ENCODE data around the gene ZNF638.
A peak's percentile ranks its signal among the peaks of the same experiment; 100 is the strongest.

The ZNF638 gene, protein sequence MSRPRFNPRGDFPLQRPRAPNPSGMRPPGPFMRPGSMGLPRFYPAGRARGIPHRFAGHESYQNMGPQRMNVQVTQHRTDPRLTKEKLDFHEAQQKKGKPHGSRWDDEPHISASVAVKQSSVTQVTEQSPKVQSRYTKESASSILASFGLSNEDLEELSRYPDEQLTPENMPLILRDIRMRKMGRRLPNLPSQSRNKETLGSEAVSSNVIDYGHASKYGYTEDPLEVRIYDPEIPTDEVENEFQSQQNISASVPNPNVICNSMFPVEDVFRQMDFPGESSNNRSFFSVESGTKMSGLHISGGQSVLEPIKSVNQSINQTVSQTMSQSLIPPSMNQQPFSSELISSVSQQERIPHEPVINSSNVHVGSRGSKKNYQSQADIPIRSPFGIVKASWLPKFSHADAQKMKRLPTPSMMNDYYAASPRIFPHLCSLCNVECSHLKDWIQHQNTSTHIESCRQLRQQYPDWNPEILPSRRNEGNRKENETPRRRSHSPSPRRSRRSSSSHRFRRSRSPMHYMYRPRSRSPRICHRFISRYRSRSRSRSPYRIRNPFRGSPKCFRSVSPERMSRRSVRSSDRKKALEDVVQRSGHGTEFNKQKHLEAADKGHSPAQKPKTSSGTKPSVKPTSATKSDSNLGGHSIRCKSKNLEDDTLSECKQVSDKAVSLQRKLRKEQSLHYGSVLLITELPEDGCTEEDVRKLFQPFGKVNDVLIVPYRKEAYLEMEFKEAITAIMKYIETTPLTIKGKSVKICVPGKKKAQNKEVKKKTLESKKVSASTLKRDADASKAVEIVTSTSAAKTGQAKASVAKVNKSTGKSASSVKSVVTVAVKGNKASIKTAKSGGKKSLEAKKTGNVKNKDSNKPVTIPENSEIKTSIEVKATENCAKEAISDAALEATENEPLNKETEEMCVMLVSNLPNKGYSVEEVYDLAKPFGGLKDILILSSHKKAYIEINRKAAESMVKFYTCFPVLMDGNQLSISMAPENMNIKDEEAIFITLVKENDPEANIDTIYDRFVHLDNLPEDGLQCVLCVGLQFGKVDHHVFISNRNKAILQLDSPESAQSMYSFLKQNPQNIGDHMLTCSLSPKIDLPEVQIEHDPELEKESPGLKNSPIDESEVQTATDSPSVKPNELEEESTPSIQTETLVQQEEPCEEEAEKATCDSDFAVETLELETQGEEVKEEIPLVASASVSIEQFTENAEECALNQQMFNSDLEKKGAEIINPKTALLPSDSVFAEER (N-terminal part only)

DNA sequence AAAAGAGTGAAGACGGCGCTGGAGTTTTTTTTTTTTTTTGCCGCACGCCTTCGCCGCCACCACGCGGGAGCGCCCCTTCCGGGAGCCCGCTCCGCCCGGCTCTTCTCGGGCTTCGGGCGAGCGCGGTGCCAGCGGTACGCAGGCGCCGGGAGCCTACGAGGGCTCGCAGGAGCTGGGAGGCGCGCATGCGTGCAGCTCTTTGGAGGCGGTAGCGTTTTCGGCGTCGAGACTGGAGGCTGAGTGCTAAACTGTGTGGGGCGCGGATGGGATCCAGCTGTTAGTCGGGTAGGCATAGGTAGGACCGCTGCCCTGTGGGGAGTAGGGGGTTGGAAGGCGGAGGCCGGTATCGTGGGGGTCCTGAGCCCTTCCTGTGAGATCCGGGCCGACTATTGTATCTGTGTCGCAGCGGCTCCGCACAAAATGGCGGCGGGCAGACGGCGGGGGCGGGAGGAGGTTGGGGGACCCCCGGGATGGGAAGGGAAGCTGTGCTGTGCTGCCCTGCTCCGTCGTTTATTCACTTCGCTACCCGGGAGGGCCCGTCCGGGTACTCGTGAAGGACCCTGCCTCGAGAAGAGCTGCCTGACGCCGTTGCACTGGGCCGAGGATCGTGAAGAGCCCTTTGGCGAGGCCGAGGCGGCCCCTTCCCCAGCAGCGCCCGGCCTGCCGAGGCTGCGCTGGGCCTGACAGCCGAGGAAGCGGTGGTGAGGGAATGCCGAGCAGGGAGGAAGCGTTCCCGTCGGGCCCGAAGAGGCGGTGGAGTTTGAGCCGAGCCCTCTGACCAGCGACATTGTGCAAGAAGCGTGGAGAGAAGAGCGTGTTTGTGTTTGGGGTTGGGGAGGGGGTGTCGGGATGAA is at the start of gene ZNF638:
TSS of gene ZNF638 (plus strand) at position 202 of the 854 bp plus-strand sequence. CDS start 17,173 bp downstream, outside the sequence.
- TF ChIP-seq, protein P1, sequence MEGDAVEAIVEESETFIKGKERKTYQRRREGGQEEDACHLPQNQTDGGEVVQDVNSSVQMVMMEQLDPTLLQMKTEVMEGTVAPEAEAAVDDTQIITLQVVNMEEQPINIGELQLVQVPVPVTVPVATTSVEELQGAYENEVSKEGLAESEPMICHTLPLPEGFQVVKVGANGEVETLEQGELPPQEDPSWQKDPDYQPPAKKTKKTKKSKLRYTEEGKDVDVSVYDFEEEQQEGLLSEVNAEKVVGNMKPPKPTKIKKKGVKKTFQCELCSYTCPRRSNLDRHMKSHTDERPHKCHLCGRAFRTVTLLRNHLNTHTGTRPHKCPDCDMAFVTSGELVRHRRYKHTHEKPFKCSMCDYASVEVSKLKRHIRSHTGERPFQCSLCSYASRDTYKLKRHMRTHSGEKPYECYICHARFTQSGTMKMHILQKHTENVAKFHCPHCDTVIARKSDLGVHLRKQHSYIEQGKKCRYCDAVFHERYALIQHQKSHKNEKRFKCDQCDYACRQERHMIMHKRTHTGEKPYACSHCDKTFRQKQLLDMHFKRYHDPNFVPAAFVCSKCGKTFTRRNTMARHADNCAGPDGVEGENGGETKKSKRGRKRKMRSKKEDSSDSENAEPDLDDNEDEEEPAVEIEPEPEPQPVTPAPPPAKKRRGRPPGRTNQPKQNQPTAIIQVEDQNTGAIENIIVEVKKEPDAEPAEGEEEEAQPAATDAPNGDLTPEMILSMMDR (IDR thresholded peaks at IDR 0.05) = peak; percentile 63

DNA sequence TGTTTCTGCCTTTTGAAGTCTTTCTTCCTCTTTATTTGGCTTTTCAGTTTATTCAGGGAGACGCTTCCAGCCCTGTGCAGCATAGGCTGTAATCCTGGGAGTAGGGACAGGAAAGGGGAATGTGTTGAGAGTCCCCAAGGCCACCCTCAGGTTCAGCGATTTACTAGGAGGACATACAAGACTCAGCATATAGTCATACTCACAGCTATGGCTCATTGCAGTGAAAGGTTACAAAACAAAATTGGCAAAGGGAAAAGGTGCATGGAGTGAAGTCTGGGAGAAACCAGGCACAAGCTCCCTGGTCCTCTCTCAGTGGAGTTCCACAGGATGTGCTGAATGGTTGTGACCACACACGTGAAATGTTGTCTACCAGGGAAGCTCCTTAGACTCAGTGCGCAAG is 49.6 kb upstream of the ZNF638 start:
- TF ChIP-seq, protein P1 (IDR thresholded peaks at IDR 0.05) = no peak

DNA sequence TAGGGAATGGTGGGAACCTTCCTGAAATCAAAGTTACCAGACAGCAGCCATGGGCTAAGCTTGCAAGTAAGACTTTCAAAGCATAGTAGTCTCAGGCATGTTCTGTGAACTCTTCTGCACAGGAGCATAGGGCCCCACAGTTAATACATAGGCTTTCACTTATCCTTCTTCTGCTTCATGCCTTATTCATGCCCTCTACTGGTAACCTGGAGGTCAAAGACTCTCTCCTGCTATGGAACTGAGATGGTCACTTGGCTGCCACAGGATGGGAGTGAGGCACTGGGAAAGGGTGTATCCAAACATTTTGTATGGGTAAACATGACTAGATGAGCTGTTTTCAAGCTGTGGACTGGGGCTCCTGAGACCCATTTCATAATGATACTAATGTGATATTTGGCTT is 49.1 kb upstream of the ZNF638 start:
- TF ChIP-seq, protein P1 (IDR thresholded peaks at IDR 0.05) = peak; percentile 15; the same call in 1 of the 2 replicates

- TF ChIP-seq, protein P1 (IDR thresholded peaks at IDR 0.05) = no peak
These were observed 48.5 kb upstream of the ZNF638 start for GRCh38 chr2:71283131-71283530.

GRCh38 chr2:71285706-71286105 is 45.9 kb upstream of the ZNF638 start:
- TF ChIP-seq, protein P1 (IDR thresholded peaks at IDR 0.05) = no peak

GRCh38 chr2:71291398-71291797 is 40.2 kb upstream of the ZNF638 start:
- TF ChIP-seq, protein P1 (IDR thresholded peaks at IDR 0.05) = no peak
